ENCODE results near the gene OPRD1. TPM values are rescaled to one million over a fixed set of nuclear protein-coding genes. Genes with fewer than 3 reads are reported as not detected.
"Not testable (repeated sequence)": the region's sequence is repeated elsewhere in the genome, so short reads cannot be mapped to it uniquely, and the experiment has no call there.

OPRD1 gene
- total RNA-seq, 2 donors from 2014 or later = not detected

DNA sequence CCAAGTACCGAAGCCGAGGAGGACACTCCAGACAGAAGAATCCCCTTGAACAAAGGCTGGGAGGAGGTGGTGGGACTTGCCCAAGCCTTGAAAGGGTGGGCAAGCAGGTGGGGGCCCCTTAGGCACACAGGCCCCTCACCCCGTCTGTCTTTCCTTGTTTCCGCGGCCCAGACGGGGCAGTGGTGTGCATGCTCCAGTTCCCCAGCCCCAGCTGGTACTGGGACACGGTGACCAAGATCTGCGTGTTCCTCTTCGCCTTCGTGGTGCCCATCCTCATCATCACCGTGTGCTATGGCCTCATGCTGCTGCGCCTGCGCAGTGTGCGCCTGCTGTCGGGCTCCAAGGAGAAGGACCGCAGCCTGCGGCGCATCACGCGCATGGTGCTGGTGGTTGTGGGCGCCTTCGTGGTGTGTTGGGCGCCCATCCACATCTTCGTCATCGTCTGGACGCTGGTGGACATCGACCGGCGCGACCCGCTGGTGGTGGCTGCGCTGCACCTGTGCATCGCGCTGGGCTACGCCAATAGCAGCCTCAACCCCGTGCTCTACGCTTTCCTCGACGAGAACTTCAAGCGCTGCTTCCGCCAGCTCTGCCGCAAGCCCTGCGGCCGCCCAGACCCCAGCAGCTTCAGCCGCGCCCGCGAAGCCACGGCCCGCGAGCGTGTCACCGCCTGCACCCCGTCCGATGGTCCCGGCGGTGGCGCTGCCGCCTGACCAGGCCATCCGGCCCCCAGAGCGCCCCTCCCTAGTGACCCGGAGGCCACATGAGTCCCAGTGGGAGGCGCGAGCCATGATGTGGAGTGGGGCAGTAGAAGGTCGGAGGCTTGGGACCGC is 50.8 kb downstream of the OPRD1 start:
- Mint-ChIP-seq H3K27ac (no peak overlapping the region), H3K4me3 (no peak overlapping the region), H3K27me3 (ENCODE audit: low read depth) (no peaks in the 10 kb centered on the region), H3K4me1 (ENCODE audit: low read depth) (no peaks in the 10 kb centered on the region), H3K9me3 (no peaks in the 10 kb centered on the region), H3K36me3 (ENCODE audit: insufficient read depth in 2 of 2) (no peaks in the 10 kb centered on the region)
- DNase-seq (no peak), ATAC-seq (replicated peaks in 1 of 2) (no peak)

DNA sequence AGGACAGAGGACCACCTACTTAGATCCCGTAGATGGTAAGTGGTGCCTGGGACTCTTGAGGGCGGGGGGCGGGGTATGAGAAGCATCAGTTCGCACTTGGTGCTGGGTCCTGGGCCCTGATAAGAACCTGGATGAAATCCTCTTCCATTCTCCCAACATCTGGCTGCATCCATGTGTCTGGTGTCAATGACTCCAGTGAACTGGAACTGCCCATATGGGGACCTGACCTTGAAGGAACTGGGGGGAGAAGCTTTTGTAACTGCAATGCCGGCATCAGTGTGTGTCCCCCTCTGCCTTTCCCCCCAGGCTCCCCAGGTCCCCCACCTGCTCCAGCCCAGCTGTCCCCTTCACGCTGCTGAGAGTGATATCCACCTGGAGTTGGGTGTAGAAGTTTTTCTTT is 52.7 kb downstream of the OPRD1 start:
- ATAC-seq (replicated peaks in 1 of 2) (no peak), DNase-seq (no peak)
- no peak overlapping the region for H3K27ac Mint-ChIP-seq
- no peaks in the 10 kb centered on the region for H3K4me1 Mint-ChIP-seq (ENCODE audit: low read depth)
- H3K9me3 Mint-ChIP-seq = no peaks in the 10 kb centered on the region
- H3K36me3 Mint-ChIP-seq (ENCODE audit: insufficient read depth in 2 of 2) = no peaks in the 10 kb centered on the region
- no peak overlapping the region for H3K4me3 Mint-ChIP-seq
- H3K27me3 Mint-ChIP-seq (ENCODE audit: low read depth) = no peaks in the 10 kb centered on the region

- DNase-seq = no peak
Observed at GRCh38 chr1:28865997-28866650, 54.2 kb downstream of the OPRD1 start.

DNA sequence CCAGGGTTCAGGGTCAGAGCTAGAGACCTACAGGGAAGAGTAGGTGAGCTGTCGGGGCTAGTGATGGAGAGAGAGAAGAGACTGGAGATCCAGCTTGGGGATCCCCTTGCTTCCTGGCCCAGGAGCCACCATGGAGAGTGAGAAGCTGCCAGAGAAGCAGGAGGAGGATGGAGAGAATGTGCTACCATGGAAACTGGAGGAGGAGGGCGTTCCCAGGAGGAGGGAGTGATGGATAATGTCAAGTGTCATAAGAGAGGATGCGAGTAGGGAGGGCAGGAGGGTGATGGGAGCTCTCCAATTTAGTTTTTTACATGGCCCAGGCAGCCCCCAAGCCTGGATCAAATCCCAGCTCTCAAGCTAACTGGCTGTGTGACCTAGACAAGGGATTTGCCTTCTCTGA is 55.9 kb downstream of the OPRD1 start:
- Mint-ChIP-seq H3K36me3 (ENCODE audit: insufficient read depth in 2 of 2) (no peaks in the 10 kb centered on the region), H3K27me3 (ENCODE audit: low read depth) (no peaks in the 10 kb centered on the region), H3K4me3 (no peak overlapping the region), H3K27ac (no peak overlapping the region), H3K4me1 (ENCODE audit: low read depth) (no peaks in the 10 kb centered on the region), H3K9me3 (no peaks in the 10 kb centered on the region)
- no peak for DNase-seq
- ATAC-seq (replicated peaks in 1 of 2) = no peak

More at GRCh38 chr1:28865997-28866650, 54.2 kb downstream of the OPRD1 start:
- no peaks in the 10 kb centered on the region for H3K36me3 Mint-ChIP-seq (ENCODE audit: insufficient read depth in 2 of 2)
- H3K27me3 Mint-ChIP-seq (ENCODE audit: low read depth) = no peaks in the 10 kb centered on the region
- no peaks in the 10 kb centered on the region for H3K4me1 Mint-ChIP-seq (ENCODE audit: low read depth)
- no peak overlapping the region for H3K27ac Mint-ChIP-seq
- H3K9me3 Mint-ChIP-seq = no peaks in the 10 kb centered on the region
- H3K4me3 Mint-ChIP-seq = no peak overlapping the region
- ATAC-seq (replicated peaks in 1 of 2) = no peak

DNA sequence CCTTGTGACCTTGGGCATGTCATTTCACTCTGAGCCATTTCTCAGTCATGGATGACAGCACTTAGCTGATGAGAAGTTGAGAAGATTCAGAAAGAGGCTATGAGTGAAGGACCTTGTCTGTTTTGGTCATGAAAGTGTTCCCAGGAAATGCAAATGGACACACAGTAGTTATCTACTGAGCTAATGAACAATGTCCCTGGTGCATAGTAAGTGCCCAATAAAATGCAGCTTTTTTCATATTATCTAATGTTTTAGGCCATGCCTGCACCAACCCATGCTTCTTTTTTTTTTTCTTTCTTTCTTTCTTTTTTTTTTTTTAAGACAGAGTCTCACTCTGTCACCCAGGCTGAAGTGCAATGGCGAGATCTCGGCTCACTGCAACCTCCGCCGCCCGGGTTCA is 58.0 kb downstream of the OPRD1 start:
- Mint-ChIP-seq H3K36me3 (ENCODE audit: insufficient read depth in 2 of 2) (no peaks in the 10 kb centered on the region), H3K4me3 (no peak overlapping the region), H3K4me1 (ENCODE audit: low read depth) (no peaks in the 10 kb centered on the region), H3K9me3 (no peaks in the 10 kb centered on the region), H3K27me3 (ENCODE audit: low read depth) (no peaks in the 10 kb centered on the region), H3K27ac (no peak overlapping the region)
- no peak for DNase-seq
- no peak for ATAC-seq (replicated peaks in 1 of 2)

- H3K4me1 Mint-ChIP-seq (ENCODE audit: low read depth) = no peaks in the 10 kb centered on the region
- H3K36me3 Mint-ChIP-seq (ENCODE audit: insufficient read depth in 2 of 2) = no peaks in the 10 kb centered on the region
- no peak overlapping the region for H3K27ac Mint-ChIP-seq
- H3K27me3 Mint-ChIP-seq (ENCODE audit: low read depth) = no peaks in the 10 kb centered on the region
- ATAC-seq (replicated peaks in 1 of 2) (no peak), DNase-seq (no peak)
- H3K4me3 Mint-ChIP-seq = no peak overlapping the region
- no peaks in the 10 kb centered on the region for H3K9me3 Mint-ChIP-seq
Observed at GRCh38 chr1:28871631-28872401, 59.8 kb downstream of the OPRD1 start.

GRCh38 chr1:28875134-28875533 is 63.2 kb downstream of the OPRD1 start:
- not testable (repeated sequence) for H3K4me1 Mint-ChIP-seq (ENCODE audit: low read depth)

DNA sequence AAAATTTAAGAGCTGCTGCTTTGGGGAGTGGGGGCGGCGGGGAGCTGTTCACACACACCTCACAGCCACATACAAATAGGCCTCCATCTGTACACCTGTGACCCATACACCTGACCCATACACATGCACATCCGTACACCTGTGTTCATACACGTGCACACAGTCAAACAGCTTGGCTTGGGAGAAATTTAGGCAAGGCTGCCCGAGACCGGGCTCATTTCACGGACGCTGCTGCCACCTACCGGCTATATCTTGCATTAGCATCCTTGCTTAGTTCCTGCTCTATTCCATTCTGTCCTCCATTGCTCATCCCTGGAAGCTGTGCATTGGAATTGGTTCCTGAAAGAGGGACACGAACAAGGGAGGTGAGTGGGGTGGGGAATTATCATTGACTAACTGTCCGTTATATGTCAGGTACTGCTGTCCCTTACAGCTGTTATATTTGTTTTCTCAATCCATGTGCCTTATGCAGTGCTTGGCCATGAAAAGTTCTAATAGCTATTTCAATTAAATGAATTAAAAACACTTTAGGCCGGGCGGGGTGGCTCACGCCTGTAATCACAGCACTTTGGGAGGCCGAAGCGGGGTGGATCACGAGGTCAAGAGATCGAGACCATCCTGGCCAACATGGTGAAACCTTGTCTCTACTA is 65.3 kb downstream of the OPRD1 start:
- peak; percentile 69 to 79 for DNase-seq
- Mint-ChIP-seq H3K27me3 (ENCODE audit: low read depth) (no peaks in the 10 kb centered on the region), H3K9me3 (no peaks in the 10 kb centered on the region), H3K27ac (no peak overlapping the region), H3K4me3 (no peak overlapping the region), H3K36me3 (ENCODE audit: insufficient read depth in 2 of 2) (no peaks in the 10 kb centered on the region), H3K4me1 (ENCODE audit: low read depth) (peaks cover 8% of the 10 kb centered on the region)
- ATAC-seq (replicated peaks in 1 of 2) = peak; percentile 75 to 76

More at GRCh38 chr1:28875134-28875533, 63.2 kb downstream of the OPRD1 start:
- not testable (repeated sequence) for H3K27me3 Mint-ChIP-seq (ENCODE audit: low read depth); H3K9me3 Mint-ChIP-seq; ATAC-seq (replicated peaks in 1 of 2); H3K4me3 Mint-ChIP-seq; H3K27ac Mint-ChIP-seq; DNase-seq; H3K36me3 Mint-ChIP-seq (ENCODE audit: insufficient read depth in 2 of 2)

DNA sequence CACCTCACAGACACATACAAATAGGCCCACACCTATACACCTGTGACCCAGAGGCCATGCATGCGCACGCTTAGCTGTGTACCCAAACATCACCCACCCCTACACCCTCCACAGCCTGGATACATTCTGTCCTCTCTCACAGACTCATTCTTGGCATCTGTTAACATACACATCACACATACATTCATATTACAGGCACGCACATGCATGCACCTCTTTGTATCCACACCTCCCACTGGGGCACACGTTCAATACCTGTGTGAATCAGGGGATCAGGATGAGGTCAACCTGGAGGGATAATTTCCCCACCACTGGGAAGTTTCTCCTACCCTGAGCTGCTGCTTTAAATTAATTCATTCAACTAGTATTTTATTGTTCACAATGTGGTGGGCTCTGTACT is 66.8 kb downstream of the OPRD1 start:
- Mint-ChIP-seq H3K9me3 (no peaks in the 10 kb centered on the region), H3K36me3 (ENCODE audit: insufficient read depth in 2 of 2) (no peaks in the 10 kb centered on the region), H3K4me3 (no peak overlapping the region), H3K27ac (no peak overlapping the region), H3K4me1 (ENCODE audit: low read depth) (peaks cover 16% of the 10 kb centered on the region), H3K27me3 (ENCODE audit: low read depth) (no peaks in the 10 kb centered on the region)
- no peak for ATAC-seq (replicated peaks in 1 of 2)
- DNase-seq = no peak

GRCh38 chr1:28882009-28882628 is 70.1 kb downstream of the OPRD1 start:
- no peaks in the 10 kb centered on the region for H3K9me3 Mint-ChIP-seq
- peaks cover 46% of the 10 kb centered on the region for H3K4me1 Mint-ChIP-seq (ENCODE audit: low read depth)
- H3K27me3 Mint-ChIP-seq (ENCODE audit: low read depth) = no peaks in the 10 kb centered on the region
- no peaks in the 10 kb centered on the region for H3K36me3 Mint-ChIP-seq (ENCODE audit: insufficient read depth in 2 of 2)
- no peak overlapping the region for H3K4me3 Mint-ChIP-seq
- DNase-seq (peak; percentile 80 to 82), ATAC-seq (replicated peaks in 1 of 2) (peak; percentile 16 to 29)
- no peak overlapping the region for H3K27ac Mint-ChIP-seq

- peaks cover 51% of the 10 kb centered on the region for H3K4me1 Mint-ChIP-seq (ENCODE audit: low read depth)
- no peak overlapping the region for H3K4me3 Mint-ChIP-seq
- ATAC-seq (replicated peaks in 1 of 2) (no peak), DNase-seq (no peak)
- no peak overlapping the region for H3K27ac Mint-ChIP-seq
- no peaks in the 10 kb centered on the region for H3K27me3 Mint-ChIP-seq (ENCODE audit: low read depth)
- H3K36me3 Mint-ChIP-seq (ENCODE audit: insufficient read depth in 2 of 2) = peaks cover 2 to 3% of the 10 kb centered on the region in 2 donors
- no peaks in the 10 kb centered on the region for H3K9me3 Mint-ChIP-seq
Observed at GRCh38 chr1:28883242-28883616, 71.3 kb downstream of the OPRD1 start.

DNA sequence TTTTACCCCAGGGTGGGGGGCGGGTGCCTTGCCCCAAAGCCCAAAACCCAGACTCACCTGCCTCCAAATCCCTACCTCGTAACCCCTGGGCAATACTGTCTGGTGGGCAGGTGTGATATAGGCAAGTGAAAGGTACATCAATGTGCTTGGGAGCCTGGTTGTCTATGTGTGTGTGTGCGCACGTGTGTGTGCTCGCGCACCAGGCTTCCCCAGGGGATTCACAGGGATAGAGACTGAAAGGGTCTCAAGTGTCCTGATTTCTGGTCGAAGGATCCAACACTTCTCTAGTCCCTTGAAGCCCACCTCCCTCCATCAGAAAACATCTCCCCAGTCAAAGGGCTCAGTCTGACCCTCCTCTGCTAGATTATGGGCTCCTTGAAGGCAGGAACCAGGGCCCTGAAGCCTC is 73.5 kb downstream of the OPRD1 start:
- Mint-ChIP-seq H3K27me3 (ENCODE audit: low read depth) (no peaks in the 10 kb centered on the region), H3K4me1 (ENCODE audit: low read depth) (peaks cover 74% of the 10 kb centered on the region), H3K4me3 (peak overlapping the region in 1 of 2 donors; percentile 7), H3K9me3 (no peaks in the 10 kb centered on the region), H3K27ac (no peak overlapping the region), H3K36me3 (ENCODE audit: insufficient read depth in 2 of 2) (peaks cover 2 to 3% of the 10 kb centered on the region in 2 donors)
- ATAC-seq (replicated peaks in 1 of 2) (no peak), DNase-seq (peak in 1 of 2 donors; percentile 3)

Data from activated T-cell treated with anti-CD3 and anti-CD28 coated beads, Interleukin-2, amount 50 U/mL, for 72 hours (primary cell).